ENCODE measurements around the gene CARNS1. TPM values are rescaled to one million over a fixed set of nuclear protein-coding genes. Genes with fewer than 3 reads are reported as not detected.
A peak's percentile ranks its signal among the peaks of the same experiment; 100 is the strongest.

The CARNS1 gene
- total and polyA plus RNA-seq, 2 of the 13 experiments (the other 11 are each of a cell fraction or from before 2014, with no cell fraction given), result not detected

- TF ChIP-seq PRDM15 (CRISPR knock-in tag; IDR thresholded peaks at IDR 0.05), result no peak
- peak; percentile 36; the same call in 1 of the 2 replicates for TF ChIP-seq ZSCAN25 (CRISPR knock-in tag; IDR thresholded peaks at IDR 0.05)
- TF ChIP-seq ZNF274 (CRISPR knock-in tag; IDR thresholded peaks at IDR 0.05), result 0 out of 2 replicates have a peak, but pooled peaks have one; percentile 48
- TF ChIP-seq, protein P1, sequence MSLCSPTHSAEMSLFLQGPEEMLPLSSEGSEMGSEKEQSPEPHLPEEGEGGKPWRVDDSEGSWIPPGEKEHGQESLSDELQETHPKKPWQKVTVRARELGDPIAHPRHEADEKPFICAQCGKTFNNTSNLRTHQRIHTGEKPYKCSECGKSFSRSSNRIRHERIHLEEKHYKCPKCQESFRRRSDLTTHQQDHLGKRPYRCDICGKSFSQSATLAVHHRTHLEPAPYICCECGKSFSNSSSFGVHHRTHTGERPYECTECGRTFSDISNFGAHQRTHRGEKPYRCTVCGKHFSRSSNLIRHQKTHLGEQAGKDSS (CRISPR knock-in tag; IDR thresholded peaks at IDR 0.05; ENCODE audit: borderline replicate concordance, low read depth), result peak; percentile 39; the same call in 1 of the 2 replicates
- no peak for TF ChIP-seq SMARCC2 (IDR thresholded peaks at IDR 0.05)
- no peak for TF ChIP-seq PRMT3 (CRISPR knock-in tag; IDR thresholded peaks at IDR 0.05; ENCODE audit: borderline replicate concordance, low read depth)
- TF ChIP-seq KLF13 (CRISPR knock-in tag; IDR thresholded peaks at IDR 0.05), result no peak
- TF ChIP-seq GABPB1 (CRISPR knock-in tag; IDR thresholded peaks at IDR 0.05), result peak; percentile 29; the same call in 1 of the 2 replicates
- peak; percentile 40; the same call in 1 of the 2 replicates for TF ChIP-seq YEATS2 (CRISPR knock-in tag; IDR thresholded peaks at IDR 0.05; ENCODE audit: borderline replicate concordance)
- TF ChIP-seq RARG (CRISPR knock-in tag; IDR thresholded peaks at IDR 0.05; ENCODE audit: low read depth), result no peak
- TF ChIP-seq RAD21 (CRISPR knock-in tag; IDR thresholded peaks at IDR 0.05), result peak; percentile 92
- 0 out of 2 replicates have a peak, but pooled peaks have one; percentile 28 for TF ChIP-seq ZNF788 (CRISPR knock-in tag; IDR thresholded peaks at IDR 0.05; ENCODE audit: borderline replicate concordance)
- peak; percentile 86 for TF ChIP-seq SMC3 (IDR thresholded peaks at IDR 0.05; ENCODE audit: low read length)
- TF ChIP-seq CTCF (CRISPR knock-in tag; IDR thresholded peaks at IDR 0.05), result peak; percentile 97
- no peak for TF ChIP-seq MAFF (IDR thresholded peaks at IDR 0.05; ENCODE audit: low read depth, low read length)
- TF ChIP-seq ZSCAN21 (CRISPR knock-in tag; IDR thresholded peaks at IDR 0.05; ENCODE audit: borderline replicate concordance), result no peak
- no peak for TF ChIP-seq ZNF605 (CRISPR knock-in tag; IDR thresholded peaks at IDR 0.05)
These were observed 33.0 kb upstream of the CARNS1 start (continued) for GRCh38 chr11:67382276-67383136.
